BE2C (cell line): ENCODE measurements around the gene MED25.

Experiments
- DNase-seq: peaks from one replicate; pipeline ENCODE4 v3.0.0-alpha.2; 2020
- H3K27me3 ChIP-seq: fragments of 250-450 bp; sonication (Bioruptor Pico); 2 replicates; pipeline ENCODE4 v1.5.1; 2020; ENCODE audit warnings: mild to moderate bottlenecking
- H3K36me3 ChIP-seq: fragments of 250-450 bp; sonication (Bioruptor Pico); 2 replicates; pipeline ENCODE4 v1.5.1; 2020; ENCODE audit warnings: mild to moderate bottlenecking
- H3K4me1 ChIP-seq: fragments of 250-450 bp; sonication (Bioruptor Pico); 2 replicates; pipeline ENCODE4 v1.5.1; 2020
- H3K4me3 ChIP-seq: 2 replicates; pipeline ENCODE4 v1.5.1; 2011; ENCODE audit warnings: low read depth, low read length
- H3K9me3 ChIP-seq: fragments of 250-450 bp; sonication (Bioruptor Pico); 2 replicates; pipeline ENCODE4 v1.5.1; 2020
- TF ChIP-seq, protein P1 (sequence below): IDR thresholded peaks from 2 replicates; pipeline ENCODE4 v1.5.1; 2012; ENCODE audit warnings: mild to moderate bottlenecking, low read depth, low read length

Gene MED25

DNA sequence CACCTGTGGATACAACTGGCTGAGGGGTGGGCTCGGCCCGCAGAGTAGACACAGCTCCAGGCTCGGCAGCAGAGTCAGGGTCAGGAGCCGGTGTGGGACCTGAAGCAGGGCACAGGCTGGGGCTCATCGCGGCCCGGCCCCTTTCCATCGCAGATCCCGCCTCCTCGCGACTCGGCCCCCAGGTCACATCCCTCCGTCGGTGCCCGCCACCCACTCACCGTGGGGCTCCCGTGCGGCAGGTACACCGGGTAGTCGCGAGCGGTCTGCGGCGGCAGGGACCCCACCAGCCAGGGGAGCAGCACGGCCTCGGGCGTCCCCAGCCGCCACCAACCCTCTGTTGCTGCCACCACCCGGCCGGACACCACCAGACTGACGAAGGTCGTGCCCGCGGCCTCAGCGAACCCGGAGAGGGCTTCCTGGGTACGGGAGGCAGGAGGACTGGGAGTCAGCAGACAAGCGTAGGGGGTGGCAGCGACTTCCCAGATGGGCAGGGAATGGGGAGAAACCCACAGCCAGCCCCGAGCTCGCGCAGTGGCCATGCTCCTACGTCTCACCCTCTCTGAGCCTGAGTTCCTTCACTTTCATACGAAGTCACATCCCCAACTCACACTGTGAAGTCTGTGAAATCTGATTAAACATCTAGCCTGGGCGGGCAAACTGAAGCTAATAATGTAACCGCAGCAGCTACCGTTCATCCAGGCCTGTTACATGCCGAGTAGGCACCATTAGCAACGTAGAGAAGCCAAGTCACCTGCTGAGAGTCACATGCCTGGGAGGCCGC lies 8.7 kb upstream of the MED25 start:
- no peaks in the 10 kb centered on the region for H3K9me3 ChIP-seq
- TF ChIP-seq, protein P1, sequence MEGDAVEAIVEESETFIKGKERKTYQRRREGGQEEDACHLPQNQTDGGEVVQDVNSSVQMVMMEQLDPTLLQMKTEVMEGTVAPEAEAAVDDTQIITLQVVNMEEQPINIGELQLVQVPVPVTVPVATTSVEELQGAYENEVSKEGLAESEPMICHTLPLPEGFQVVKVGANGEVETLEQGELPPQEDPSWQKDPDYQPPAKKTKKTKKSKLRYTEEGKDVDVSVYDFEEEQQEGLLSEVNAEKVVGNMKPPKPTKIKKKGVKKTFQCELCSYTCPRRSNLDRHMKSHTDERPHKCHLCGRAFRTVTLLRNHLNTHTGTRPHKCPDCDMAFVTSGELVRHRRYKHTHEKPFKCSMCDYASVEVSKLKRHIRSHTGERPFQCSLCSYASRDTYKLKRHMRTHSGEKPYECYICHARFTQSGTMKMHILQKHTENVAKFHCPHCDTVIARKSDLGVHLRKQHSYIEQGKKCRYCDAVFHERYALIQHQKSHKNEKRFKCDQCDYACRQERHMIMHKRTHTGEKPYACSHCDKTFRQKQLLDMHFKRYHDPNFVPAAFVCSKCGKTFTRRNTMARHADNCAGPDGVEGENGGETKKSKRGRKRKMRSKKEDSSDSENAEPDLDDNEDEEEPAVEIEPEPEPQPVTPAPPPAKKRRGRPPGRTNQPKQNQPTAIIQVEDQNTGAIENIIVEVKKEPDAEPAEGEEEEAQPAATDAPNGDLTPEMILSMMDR: peak; percentile 21; the same call in 1 of the 2 replicates
- peak; percentile 53 for DNase-seq
- H3K4me1 ChIP-seq: peaks cover 8% of the 10 kb centered on the region
- no peaks in the 10 kb centered on the region for H3K27me3 ChIP-seq
- 0 out of 2 replicates have a peak, but pooled peaks cover 3% of the 10 kb centered on the region for H3K36me3 ChIP-seq
- H3K4me3 ChIP-seq: peak overlapping the region; percentile 62

DNA sequence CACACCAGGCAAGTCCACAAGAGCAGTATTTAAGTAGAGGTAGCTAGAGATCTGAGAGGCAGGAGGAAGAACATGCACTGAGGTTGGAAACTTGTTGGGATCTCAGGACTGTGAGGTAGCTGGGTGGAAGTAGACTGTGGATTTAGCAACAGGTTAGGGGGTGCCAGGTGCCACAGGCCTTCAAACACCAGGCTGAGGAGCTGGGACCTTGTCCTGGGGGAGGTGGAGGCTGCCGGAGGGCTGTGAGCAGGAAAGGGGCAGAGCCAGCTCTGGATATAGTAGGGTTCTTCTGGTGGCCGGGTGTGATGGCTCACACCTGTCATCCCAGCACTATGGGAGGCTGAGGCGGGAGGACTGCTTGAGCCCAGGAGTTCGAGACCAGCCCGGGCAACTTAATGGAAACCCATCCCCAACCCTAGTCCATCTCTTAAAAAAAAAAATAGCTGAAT lies 8.1 kb upstream of the MED25 start:
- DNase-seq: no peak
- Histone ChIP-seq H3K4me3 (peak overlapping the region; percentile 62; the same call in 1 of the 2 replicates), H3K27me3 (no peaks in the 10 kb centered on the region), H3K36me3 (0 out of 2 replicates have a peak, but pooled peaks cover 3% of the 10 kb centered on the region), H3K9me3 (no peaks in the 10 kb centered on the region), H3K4me1 (peaks cover 8% of the 10 kb centered on the region)
- TF ChIP-seq, protein P1: no peak

DNA sequence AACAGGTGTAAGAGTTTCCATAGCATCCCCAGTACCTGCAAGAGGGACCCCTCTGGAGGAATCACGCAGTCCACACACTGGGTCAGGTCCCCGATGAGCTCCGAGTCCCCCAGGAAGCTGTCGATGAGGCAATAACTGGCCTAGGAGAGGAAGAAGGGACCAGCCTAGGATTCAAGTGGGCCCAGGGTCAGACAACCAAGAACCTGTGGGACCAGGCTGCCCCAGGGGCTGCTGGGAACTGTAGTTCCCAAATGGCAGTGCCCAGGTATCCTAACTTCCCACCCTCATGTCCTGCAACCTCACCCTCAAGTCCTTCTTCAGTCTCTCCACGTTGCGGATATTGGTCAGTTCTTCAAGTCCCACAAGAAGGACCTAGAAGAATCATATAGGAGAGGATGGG lies 6.8 kb upstream of the MED25 start:
- Histone ChIP-seq H3K4me1 (peaks cover 8% of the 10 kb centered on the region), H3K27me3 (no peaks in the 10 kb centered on the region), H3K9me3 (no peaks in the 10 kb centered on the region), H3K36me3 (0 out of 2 replicates have a peak, but pooled peaks cover 3% of the 10 kb centered on the region), H3K4me3 (no peak overlapping the region)
- TF ChIP-seq, protein P1: no peak
- no peak for DNase-seq

DNA sequence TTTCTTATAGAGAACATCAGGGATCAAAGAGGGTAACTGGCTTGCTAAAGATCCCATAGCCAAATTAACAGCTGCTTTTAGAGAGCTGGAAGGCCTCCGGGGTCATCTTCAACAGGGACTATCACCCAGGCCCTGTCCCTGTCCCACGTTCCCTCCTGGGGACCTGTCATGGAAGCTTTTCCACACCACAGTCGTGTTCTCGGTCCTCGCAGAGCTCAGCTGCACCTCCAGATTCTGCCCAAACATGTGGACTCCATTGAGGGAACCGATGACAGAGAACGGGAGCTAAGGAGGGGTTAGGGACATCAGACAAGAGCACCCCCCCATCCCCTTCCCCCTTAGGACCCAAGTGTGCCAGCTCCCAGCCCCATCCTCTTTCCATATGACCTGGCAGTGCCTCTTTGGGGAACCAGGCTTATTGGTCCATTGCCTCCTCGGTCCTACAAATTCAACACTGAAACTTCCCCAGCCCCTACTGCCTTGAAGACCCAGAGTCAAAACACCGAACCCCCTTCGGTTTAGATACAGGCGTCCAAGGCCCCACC lies 5.6 kb upstream of the MED25 start:
- Histone ChIP-seq H3K4me3 (peak overlapping the region; percentile 75), H3K27me3 (no peaks in the 10 kb centered on the region), H3K36me3 (0 out of 2 replicates have a peak, but pooled peaks cover 3% of the 10 kb centered on the region), H3K4me1 (peaks cover 8% of the 10 kb centered on the region), H3K9me3 (no peaks in the 10 kb centered on the region)
- TF ChIP-seq, protein P1: no peak
- DNase-seq: no peak

DNA sequence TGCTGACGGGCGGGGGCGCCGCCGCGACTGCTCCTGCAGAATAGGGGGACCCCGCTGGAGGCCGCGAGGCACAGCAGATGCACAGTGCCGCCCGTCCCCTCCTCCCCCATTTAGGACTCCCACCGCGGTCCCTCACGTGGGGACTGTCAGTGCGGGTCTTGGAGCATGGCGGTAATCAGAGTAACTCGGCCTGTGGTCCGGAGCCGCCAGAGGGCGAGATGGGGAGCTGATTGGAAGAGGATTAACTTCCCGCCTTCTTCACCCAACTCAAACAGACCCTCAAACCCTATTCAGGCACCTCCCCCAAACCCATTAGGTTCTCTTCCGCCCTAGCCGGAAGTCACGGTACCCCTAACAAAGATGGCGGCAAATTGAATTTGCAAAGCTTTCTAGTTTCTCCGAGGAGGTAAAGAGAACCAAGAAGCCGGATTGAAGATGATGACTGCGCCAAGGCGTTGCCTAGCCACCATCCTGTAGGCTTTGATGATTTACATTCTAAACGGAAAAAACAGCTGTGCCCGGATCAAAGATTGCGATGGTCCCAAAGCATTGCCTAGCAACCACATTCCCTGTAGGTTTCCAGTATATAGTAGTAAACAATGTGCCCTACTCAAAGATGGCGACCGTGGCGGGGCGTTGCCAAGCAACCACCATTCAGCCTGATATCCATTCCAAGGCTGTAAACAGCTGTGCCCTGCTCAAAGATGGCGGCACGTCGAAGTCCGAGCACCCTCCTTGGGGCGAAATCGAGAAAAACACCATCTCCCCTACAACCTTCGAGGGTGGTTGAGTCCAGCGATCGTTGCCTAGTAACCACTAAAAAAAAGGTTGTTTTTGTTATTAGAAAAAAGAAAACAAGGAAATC lies 4.9 kb upstream of the MED25 start, which contains the start of gene FUZ:
TSS of gene FUZ (minus strand) at position 296 of the 865 bp plus-strand sequence. CDS start at position 110, 186 bp downstream.
- peak within 1 kb of the TSS; percentile 75 for H3K4me3 ChIP-seq
- no peaks in the 10 kb centered on the region for H3K9me3 ChIP-seq
- no peaks in the 10 kb centered on the region for H3K27me3 ChIP-seq
- TF ChIP-seq, protein P1: peak; percentile 53
- no peaks in the 10 kb centered on the region for H3K36me3 ChIP-seq
- peak; percentile 96 for DNase-seq
- H3K4me1 ChIP-seq: peaks cover 8% of the 10 kb centered on the region
